NT2/D1 (cell line): ENCODE data around the gene FNDC1.
"Not testable (repeated sequence)": the region's sequence is repeated elsewhere in the genome, so short reads cannot be mapped to it uniquely, and the experiment has no call there.

Source experiments
- DNase-seq: peaks from one replicate; pipeline ENCODE4 v3.0.0-alpha.2; 2011; ENCODE audit warnings: low read depth, low spot score
- H3K27me3 ChIP-seq: 2 replicates; pipeline ENCODE4 v1.6.0; 2011; ENCODE audit warnings: mild to moderate bottlenecking; ENCODE audit not compliant: insufficient read length, insufficient read depth
- H3K36me3 ChIP-seq: 2 replicates; pipeline ENCODE4 v1.6.1; 2011; ENCODE audit warnings: mild to moderate bottlenecking, low read length, mixed read lengths; ENCODE audit not compliant: insufficient read depth, insufficient read length
- H3K4me1 ChIP-seq: 2 replicates; pipeline ENCODE4 v1.5.1; 2011; ENCODE audit not compliant: insufficient read depth, insufficient read length
- H3K4me3 ChIP-seq: 2 replicates; pipeline ENCODE4 v1.5.1; 2011; ENCODE audit warnings: low read depth; ENCODE audit not compliant: insufficient read length
- H3K9ac ChIP-seq: 2 replicates; pipeline ENCODE4 v1.6.0; 2011; ENCODE audit warnings: low read depth; ENCODE audit not compliant: insufficient read length
- H3K9me3 ChIP-seq: 2 replicates; pipeline ENCODE4 v1.5.1; 2011; ENCODE audit warnings: mild to moderate bottlenecking, low read length; ENCODE audit not compliant: insufficient read depth
- SUZ12 ChIP-seq: IDR thresholded peaks from 2 replicates; pipeline ENCODE4 v1.6.1; 2011; ENCODE audit not compliant: insufficient read length, insufficient read depth; ENCODE audit errors: extremely low read depth
- YY1 ChIP-seq: IDR thresholded peaks from 2 replicates; pipeline ENCODE4 v1.6.1; 2011; ENCODE audit not compliant: insufficient read length, insufficient read depth
- ZNF274 ChIP-seq: IDR thresholded peaks from 2 replicates; pipeline ENCODE4 v1.6.1; 2011; ENCODE audit warnings: mild to moderate bottlenecking, low read depth, low read length

FNDC1 gene

DNA sequence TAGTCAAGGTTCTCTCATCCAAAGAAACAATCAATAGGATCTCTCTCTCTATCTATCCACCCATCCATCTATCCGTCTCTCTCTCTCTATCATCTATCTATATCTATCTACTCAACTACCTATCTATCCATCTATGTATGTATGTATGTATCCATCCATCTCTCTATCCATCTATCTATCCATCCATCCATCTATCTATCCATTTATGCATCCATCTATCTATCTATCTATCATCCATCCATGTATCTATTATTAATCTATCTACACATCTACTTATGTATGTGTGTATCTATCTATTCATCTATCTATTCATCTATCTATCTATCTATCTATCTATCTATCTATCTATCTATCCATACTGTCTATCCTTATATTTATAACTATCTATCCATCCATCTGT is 99.3 kb downstream of the FNDC1 start:
- Histone ChIP-seq H3K4me1 (no peaks in the 10 kb centered on the region), H3K27me3 (no peaks in the 10 kb centered on the region), H3K9me3 (no peaks in the 10 kb centered on the region), H3K36me3 (no peaks in the 10 kb centered on the region), H3K9ac (no peak overlapping the region), H3K4me3 (no peak overlapping the region)
- DNase-seq = no peak
- TF ChIP-seq ZNF274 = no peak

DNA sequence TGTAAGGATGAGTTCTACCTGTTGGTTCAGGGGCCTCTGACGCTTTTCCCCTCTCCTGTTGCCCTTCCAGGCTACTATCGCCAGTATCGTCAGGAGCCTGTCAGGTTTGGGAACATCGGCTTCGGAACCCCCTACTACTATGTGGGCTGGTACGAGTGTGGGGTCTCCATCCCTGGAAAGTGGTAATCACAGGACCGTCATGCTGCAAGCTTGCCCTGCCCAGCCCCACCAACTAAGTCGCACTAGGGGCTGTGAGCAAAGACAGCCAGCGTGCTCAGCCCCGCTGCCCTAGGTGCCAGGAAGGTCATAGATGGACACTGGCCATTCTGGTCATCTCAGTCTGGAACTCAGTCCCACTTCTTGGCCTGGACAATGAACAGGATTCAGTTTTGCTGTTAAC is 102.1 kb downstream of the FNDC1 start:
- Histone ChIP-seq H3K27me3 (no peaks in the 10 kb centered on the region), H3K36me3 (no peaks in the 10 kb centered on the region), H3K4me3 (no peak overlapping the region), H3K9me3 (no peaks in the 10 kb centered on the region), H3K4me1 (no peaks in the 10 kb centered on the region), H3K9ac (no peak overlapping the region)
- no peak for DNase-seq
- TF ChIP-seq YY1 (no peak), SUZ12 (no peak), ZNF274 (no peak)

DNA sequence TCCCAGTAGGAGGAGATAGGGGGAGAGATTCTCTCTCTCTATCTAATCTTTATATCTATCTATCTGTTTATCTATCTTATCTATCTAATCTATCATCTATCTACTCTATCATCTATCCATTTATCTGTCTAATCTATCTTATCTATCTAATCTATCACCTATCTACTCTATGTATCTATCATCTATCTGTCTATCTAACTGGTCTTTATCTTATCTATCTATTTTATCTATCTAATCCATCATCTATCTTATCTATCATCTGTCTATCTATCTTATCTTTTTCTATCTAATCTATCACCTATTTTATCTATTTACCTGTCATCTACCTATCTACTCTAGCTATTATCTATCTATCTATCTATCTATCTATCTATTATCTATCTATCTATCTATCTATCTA is 109.4 kb downstream of the FNDC1 start:
- Histone ChIP-seq H3K4me1 (peaks cover 1% of the 10 kb centered on the region), H3K4me3 (no peak overlapping the region), H3K27me3 (no peaks in the 10 kb centered on the region), H3K36me3 (no peaks in the 10 kb centered on the region), H3K9me3 (peaks cover 4% of the 10 kb centered on the region; the same call in 1 of the 2 replicates), H3K9ac (no peak overlapping the region)
- no peak for DNase-seq
- TF ChIP-seq ZNF274 (no peak), YY1 (no peak), SUZ12 (no peak)

DNA sequence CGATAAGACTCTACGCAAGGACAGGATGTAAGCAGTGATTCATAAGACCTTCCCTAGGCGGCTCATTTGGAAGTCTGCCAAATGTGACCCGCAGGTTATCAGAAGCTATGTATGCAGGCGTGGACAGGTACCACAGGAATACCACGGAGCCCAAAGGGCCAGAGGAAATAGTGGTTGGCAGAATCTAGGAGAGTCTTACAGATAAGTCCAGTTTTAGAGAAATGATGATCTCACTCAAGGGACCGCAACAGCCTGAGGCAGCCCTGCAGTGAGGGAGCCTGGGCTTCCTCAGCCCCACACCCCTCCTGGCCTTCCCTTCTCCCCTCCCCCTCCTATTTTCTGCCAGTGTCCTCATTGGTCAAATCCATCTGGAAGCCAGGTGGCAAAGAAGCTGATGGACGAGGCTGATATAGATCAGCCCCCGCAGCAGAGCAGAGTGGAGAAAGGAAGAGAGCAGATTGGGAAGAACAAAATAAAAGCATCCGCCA is 110.6 kb downstream of the FNDC1 start:
- H3K4me3 ChIP-seq = no peak overlapping the region
- peaks cover 1% of the 10 kb centered on the region for H3K4me1 ChIP-seq
- no peaks in the 10 kb centered on the region for H3K36me3 ChIP-seq
- no peaks in the 10 kb centered on the region for H3K27me3 ChIP-seq
- no peak for DNase-seq
- TF ChIP-seq ZNF274 = no peak
- TF ChIP-seq SUZ12 = no peak
- no peak for TF ChIP-seq YY1
- no peak overlapping the region for H3K9ac ChIP-seq
- H3K9me3 ChIP-seq = peaks cover 4% of the 10 kb centered on the region; the same call in 1 of the 2 replicates

DNA sequence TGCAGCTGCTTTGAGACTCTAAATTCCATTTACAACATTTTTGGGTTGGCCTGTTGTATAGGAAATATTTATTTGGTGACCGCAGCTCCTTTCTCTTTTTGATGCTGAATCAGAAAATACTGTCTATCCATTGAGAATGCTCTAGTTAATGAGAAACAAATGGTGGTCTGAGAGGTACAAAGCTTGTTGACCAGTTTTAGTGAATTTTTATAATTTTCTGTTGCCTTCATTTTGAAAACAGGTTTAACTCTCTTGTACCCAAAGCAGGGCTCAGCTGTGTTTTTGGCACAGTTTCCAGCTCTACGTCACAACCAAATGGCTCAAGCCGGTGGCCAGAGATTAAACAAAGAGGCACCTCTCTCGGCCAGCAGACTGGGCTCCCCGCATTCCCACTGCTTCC is 113.2 kb downstream of the FNDC1 start:
- no peak overlapping the region for H3K4me3 ChIP-seq
- no peak for TF ChIP-seq YY1
- no peak for TF ChIP-seq ZNF274
- no peak for TF ChIP-seq SUZ12
- no peak for DNase-seq

DNA sequence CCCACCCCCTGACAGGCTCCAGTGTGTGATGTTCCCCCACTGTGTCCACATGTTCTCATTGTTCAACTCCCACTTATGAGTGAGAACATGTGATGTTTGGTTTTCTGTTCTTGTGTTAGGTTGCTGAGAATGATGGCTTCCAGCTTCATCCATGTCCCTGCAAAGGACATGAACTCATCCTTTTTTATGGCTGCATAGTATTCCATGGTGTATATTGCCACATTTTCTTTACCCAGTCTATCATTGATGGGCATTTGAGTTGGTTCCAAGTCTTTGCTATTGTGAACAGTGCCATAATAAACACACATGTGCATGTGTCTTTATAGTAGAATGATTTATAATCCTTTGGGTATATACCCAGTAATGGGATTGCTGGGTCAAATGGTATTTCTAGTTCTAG is 115.5 kb downstream of the FNDC1 start:
- H3K9me3 ChIP-seq, H3K36me3 ChIP-seq, H3K4me3 ChIP-seq, DNase-seq, H3K27me3 ChIP-seq, H3K9ac ChIP-seq, H3K4me1 ChIP-seq: not testable (repeated sequence)

More for the DNA sequence above, 113.2 kb downstream of the FNDC1 start:
- H3K9me3 ChIP-seq = no peaks in the 10 kb centered on the region
- no peaks in the 10 kb centered on the region for H3K36me3 ChIP-seq
- peaks cover 1% of the 10 kb centered on the region for H3K4me1 ChIP-seq
- H3K27me3 ChIP-seq = no peaks in the 10 kb centered on the region
- no peak overlapping the region for H3K9ac ChIP-seq

DNA sequence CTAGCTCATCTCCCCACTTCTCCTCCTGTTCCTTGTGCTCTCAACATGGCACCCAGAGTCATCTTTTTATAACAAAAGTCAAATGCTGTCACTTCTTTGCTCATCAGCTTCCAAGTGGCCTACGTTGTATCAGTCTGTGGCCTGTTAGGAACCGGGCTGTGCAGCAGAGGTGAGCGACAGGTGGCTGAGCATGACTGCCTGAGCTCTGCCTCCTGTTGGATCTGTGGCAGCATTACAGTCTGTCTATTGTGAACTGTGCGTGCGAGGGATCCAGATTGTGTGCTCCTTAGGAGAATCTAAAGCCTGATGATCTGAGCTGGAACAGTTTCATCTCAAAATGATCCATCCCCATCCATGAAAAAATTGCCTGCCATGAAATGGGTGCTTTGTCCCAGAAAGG is 129.6 kb downstream of the FNDC1 start:
- TF ChIP-seq SUZ12 (no peak), ZNF274 (no peak), YY1 (no peak)
- no peaks in the 10 kb centered on the region for H3K4me1 ChIP-seq
- no peaks in the 10 kb centered on the region for H3K27me3 ChIP-seq
- no peak for DNase-seq
- H3K36me3 ChIP-seq = no peaks in the 10 kb centered on the region
- no peak overlapping the region for H3K9ac ChIP-seq
- H3K4me3 ChIP-seq = no peak overlapping the region
- H3K9me3 ChIP-seq = no peaks in the 10 kb centered on the region; the same call in 1 of the 2 replicates

DNA sequence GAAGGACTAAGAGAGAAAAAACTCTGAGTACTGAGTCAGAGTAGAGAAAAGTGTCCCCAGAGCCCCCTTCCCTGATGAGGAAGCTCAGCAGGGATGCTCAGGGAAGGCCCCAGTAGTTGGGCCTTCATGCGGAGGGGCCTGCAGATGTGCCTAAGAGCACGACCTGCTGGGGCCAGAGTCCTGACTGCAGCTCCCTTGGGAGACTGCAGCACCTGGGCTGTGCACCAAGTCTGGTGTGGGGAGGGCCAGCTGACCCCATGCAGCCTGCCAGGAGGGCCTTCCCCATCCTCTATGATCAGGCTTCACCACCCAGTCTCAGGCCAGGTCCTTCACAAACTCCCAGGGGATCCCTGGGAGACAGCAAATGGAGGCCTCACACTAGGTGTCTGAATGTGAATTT is 130.4 kb downstream of the FNDC1 start:
- H3K9ac ChIP-seq = no peak overlapping the region
- no peaks in the 10 kb centered on the region for H3K27me3 ChIP-seq
- H3K36me3 ChIP-seq = no peaks in the 10 kb centered on the region
- H3K4me3 ChIP-seq = no peak overlapping the region
- TF ChIP-seq YY1 = no peak
- TF ChIP-seq SUZ12 = no peak
- TF ChIP-seq ZNF274 = no peak
- no peaks in the 10 kb centered on the region for H3K4me1 ChIP-seq
- no peak for DNase-seq
- no peaks in the 10 kb centered on the region; the same call in 1 of the 2 replicates for H3K9me3 ChIP-seq
